ENCODE measurements around the gene RAB44. TPM values are rescaled to one million over a fixed set of nuclear protein-coding genes. Genes with fewer than 3 reads are reported as not detected.

The RAB44 gene
- total RNA-seq, 1 donor from 2014 or later = 0.96 TPM

DNA sequence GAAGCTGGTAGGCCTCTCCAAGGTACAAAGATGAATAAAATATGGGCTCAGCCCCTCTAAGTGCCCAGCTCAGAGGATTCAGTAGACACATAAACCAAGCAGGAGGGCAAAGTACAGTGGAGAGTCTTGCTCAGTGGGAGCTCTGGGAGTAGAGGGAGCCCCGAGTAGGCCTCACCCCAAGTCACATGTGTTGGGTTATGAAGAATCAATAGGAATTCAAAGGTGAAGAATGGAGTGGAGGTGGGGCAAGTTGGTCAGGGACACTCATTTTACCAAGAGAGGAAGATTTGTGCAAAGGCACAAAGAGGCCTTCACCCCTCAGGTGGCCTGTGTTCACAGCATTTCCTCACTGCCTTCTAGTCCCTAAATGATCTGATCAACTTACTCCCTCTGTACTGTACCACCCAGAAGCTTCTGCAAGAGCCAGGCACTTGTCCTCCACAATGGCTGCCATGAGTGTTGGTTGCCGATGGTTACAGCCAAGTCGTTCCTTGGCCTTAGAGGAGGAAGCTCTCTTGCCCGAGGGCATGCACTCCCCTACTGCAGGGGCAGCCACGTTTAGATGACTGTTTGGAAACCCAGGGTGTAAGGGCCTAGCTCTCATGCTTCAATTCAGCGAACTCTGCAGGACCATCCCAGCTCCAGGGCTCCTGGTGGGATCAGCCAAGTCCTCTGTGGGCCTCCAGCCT is 25.8 kb upstream of the RAB44 start:
- intact Hi-C loops (cut with DNase I) = no loop called here
- ATAC-seq (no peak), DNase-seq (no peak)

DNA sequence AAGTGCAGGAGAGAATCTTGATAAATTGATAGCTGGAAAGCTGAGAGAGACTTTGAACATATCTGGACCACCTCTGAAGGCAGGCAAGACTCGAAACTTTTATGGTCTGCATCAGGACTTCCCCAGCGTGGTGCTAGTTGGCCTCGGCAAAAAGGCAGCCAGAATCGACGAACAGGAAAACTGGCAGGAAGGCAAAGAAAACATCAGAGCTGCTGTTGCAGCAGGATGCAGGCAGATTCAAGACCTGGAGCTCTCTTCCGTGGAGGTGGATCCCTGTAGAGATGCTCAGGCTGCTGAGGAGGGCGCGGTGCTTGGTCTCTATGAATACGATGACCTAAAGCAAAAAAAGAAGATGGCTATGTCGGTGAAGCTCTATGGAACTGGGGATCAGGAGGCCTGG is 23.7 kb upstream of the RAB44 start:
- intact Hi-C loops (cut with DNase I) = no loop called here
- H3K27me3 ChIP-seq = no peaks in the 10 kb centered on the region

More for the DNA sequence above, 25.8 kb upstream of the RAB44 start:
- H3K36me3 ChIP-seq = no peaks in the 10 kb centered on the region
- TF ChIP-seq, protein P1, sequence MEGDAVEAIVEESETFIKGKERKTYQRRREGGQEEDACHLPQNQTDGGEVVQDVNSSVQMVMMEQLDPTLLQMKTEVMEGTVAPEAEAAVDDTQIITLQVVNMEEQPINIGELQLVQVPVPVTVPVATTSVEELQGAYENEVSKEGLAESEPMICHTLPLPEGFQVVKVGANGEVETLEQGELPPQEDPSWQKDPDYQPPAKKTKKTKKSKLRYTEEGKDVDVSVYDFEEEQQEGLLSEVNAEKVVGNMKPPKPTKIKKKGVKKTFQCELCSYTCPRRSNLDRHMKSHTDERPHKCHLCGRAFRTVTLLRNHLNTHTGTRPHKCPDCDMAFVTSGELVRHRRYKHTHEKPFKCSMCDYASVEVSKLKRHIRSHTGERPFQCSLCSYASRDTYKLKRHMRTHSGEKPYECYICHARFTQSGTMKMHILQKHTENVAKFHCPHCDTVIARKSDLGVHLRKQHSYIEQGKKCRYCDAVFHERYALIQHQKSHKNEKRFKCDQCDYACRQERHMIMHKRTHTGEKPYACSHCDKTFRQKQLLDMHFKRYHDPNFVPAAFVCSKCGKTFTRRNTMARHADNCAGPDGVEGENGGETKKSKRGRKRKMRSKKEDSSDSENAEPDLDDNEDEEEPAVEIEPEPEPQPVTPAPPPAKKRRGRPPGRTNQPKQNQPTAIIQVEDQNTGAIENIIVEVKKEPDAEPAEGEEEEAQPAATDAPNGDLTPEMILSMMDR (IDR thresholded peaks at IDR 0.05) = no peak
- H3K9me3 ChIP-seq = no peaks in the 10 kb centered on the region
- H3K27ac ChIP-seq = no peak overlapping the region
- no peaks in the 10 kb centered on the region for H3K27me3 ChIP-seq
- no peak overlapping the region for H3K4me3 ChIP-seq
- H3K4me1 ChIP-seq = peaks cover 21% of the 10 kb centered on the region

DNA sequence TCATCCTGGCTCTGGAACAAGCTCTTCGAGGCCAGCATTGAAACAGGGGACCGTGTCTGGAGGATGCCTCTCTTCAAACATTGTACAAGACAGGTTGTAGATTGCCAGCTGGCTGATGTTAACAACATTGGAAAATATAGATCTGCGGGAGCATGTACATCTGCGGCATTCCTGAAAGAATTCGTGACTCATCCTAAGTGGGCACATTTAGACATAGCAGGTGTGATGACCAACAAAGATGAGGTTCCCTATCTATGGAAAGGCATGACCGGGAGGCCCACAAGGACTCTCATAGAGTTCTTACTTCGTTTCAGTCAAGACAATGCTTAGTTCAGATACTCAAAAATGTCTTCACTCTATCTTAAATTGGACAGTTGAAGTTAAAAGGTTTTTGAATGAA is 22.7 kb upstream of the RAB44 start:
- Histone ChIP-seq H3K4me3 (no peak overlapping the region), H3K9me3 (no peaks in the 10 kb centered on the region), H3K27me3 (no peaks in the 10 kb centered on the region), H3K4me1 (peaks cover 25% of the 10 kb centered on the region), H3K36me3 (no peaks in the 10 kb centered on the region), H3K27ac (no peak overlapping the region)
- DNase-seq = no peak
- TF ChIP-seq, protein P1 (IDR thresholded peaks at IDR 0.05) = no peak
- intact Hi-C loops (cut with DNase I) = no loop called here
- ATAC-seq = no peak

More for the DNA sequence above, 23.7 kb upstream of the RAB44 start:
- no peak for ATAC-seq
- peaks cover 25% of the 10 kb centered on the region for H3K4me1 ChIP-seq
- no peak overlapping the region for H3K4me3 ChIP-seq
- TF ChIP-seq, protein P1 (IDR thresholded peaks at IDR 0.05) = no peak
- H3K9me3 ChIP-seq = no peaks in the 10 kb centered on the region
- H3K27ac ChIP-seq = no peak overlapping the region
- no peaks in the 10 kb centered on the region for H3K36me3 ChIP-seq
- DNase-seq = no peak

DNA sequence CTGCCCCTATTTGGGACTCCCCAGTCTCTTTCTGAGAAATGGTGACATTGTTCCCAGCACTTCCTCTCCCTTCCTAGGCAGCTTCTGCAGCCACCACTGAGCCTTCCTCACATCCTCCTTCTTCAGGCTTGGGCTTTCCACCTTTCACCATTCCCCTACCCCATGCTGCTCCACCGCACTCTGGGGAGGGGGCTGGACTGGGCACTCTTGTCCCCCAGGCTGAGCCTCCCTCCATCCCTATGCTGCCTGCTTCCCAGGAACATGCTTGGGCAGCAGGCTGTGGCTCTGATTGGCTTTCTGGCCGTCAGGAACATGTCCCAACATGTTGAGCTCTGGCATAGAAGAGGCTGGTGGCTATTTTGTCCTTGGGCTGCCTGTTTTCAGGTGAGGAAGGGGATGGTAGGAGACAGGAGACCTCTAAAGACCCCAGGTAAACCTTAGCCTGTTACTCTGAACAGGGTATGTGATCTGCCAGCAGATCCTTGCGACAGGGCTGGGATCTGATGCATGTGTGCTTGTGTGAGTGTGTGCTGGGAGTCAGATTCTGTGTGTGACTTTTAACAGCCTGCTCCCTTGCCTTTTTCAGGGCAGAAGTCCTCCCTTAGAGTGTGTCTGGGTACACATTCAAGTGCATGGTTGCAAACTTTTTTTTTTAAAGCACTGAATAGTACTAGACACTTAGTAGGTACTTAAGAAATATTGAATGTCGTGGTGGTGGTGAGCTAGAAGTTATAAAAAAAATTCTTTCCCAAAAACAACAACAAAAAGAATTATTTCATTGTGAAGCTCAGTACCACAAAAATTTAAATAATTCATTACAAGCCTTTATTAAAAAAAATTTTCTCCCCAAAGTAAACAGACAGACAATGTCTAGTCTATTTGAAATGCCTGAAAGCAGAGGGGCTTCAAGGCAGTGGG is 21.2 kb upstream of the RAB44 start:
- TF ChIP-seq, protein P1 (IDR thresholded peaks at IDR 0.05) = no peak
- peak overlapping the region; percentile 86 for H3K4me3 ChIP-seq
- ATAC-seq (no peak), DNase-seq (no peak)
- H3K4me1 ChIP-seq = peaks cover 31% of the 10 kb centered on the region
- no peaks in the 10 kb centered on the region for H3K36me3 ChIP-seq
- intact Hi-C loops (cut with DNase I) = no loop called here
- H3K27me3 ChIP-seq = no peaks in the 10 kb centered on the region
- no peaks in the 10 kb centered on the region for H3K9me3 ChIP-seq
- peak overlapping the region; percentile 97 for H3K27ac ChIP-seq

DNA sequence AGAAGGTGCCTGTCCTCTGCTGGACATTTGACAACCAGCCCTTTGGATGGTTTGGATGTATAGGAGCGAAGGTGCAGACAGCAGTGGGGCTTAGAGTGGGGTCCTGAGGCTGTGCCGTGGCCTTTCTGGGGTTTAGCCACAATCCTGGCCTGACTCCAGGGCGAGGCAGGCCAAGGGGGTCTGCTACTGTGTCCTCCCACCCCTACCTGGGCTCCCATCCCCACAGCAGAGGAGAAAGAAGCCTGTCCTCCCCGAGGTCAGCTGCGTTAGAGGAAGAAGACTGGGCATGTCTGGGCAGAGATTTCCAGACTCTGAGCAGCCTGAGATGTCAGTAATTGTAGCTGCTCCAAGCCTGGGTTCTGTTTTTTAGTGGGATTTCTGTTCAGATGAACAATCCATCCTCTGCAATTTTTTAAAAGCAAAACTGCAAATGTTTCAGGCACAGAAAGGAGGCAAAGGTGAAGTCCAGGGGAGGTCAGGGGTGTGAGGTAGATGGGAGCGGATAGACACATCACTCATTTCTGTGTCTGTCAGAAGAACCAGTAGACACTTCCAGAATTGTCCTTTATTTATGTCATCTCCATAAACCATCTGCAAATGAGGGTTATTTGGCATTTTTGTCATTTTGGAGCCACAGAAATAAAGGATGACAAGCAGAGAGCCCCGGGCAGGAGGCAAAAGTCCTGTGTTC is 20.4 kb upstream of the RAB44 start:
- intact Hi-C loops (cut with DNase I) = no loop called here
- Histone ChIP-seq H3K27ac (peak overlapping the region; percentile 97), H3K27me3 (no peaks in the 10 kb centered on the region), H3K9me3 (no peaks in the 10 kb centered on the region), H3K36me3 (peaks cover 2% of the 10 kb centered on the region), H3K4me3 (peak overlapping the region; percentile 86), H3K4me1 (peaks cover 39% of the 10 kb centered on the region)
- DNase-seq (no peak), ATAC-seq (no peak)
- TF ChIP-seq, protein P1 (IDR thresholded peaks at IDR 0.05) = no peak

Measured in upper lobe of right lung (tissue), 1 donor.